CD4-positive, alpha-beta T cell treated with Interleukin-17A for 1 hour (primary cell): ENCODE results near the gene TXNDC5.
A peak's percentile ranks its signal among the peaks of the same experiment; 100 is the strongest.
"Not testable (repeated sequence)": the region's sequence is repeated elsewhere in the genome, so short reads cannot be mapped to it uniquely, and the experiment has no call there.

Experiments used
- DNase-seq: peaks from one replicate; pipeline ENCODE4 v3.0.0-alpha.2; 2020

Gene TXNDC5

GRCh38 chr6:7912736-7913517 lies 2.3 kb upstream of the TXNDC5 start:
- no peak for DNase-seq

GRCh38 chr6:7912024-7912423 lies 1.4 kb upstream of the TXNDC5 start:
- DNase-seq: no peak

- no peak for DNase-seq
Measured at GRCh38 chr6:7911345-7911725, 747 bp upstream of the TXNDC5 start.

GRCh38 chr6:7910298-7910653 lies 312 bp downstream of the TXNDC5 start:
- no peak for DNase-seq

GRCh38 chr6:7909323-7910276 lies 988 bp downstream of the TXNDC5 start:
- peak; percentile 19 for DNase-seq

- DNase-seq: no peak
Measured at GRCh38 chr6:7907159-7907558, 3.4 kb downstream of the TXNDC5 start.

GRCh38 chr6:7906741-7907140 lies 3.8 kb downstream of the TXNDC5 start:
- DNase-seq: no peak

- DNase-seq: no peak
Measured at GRCh38 chr6:7905416-7905815, 5.2 kb downstream of the TXNDC5 start.

- DNase-seq: no peak
Measured at GRCh38 chr6:7904654-7905319, 5.8 kb downstream of the TXNDC5 start.

GRCh38 chr6:7903673-7904072 lies 6.9 kb downstream of the TXNDC5 start:
- no peak for DNase-seq

GRCh38 chr6:7902867-7903266 lies 7.7 kb downstream of the TXNDC5 start:
- DNase-seq: no peak

- DNase-seq: no peak
Measured at GRCh38 chr6:7902221-7902620, 8.4 kb downstream of the TXNDC5 start.

GRCh38 chr6:7901780-7902179 lies 8.8 kb downstream of the TXNDC5 start:
- no peak for DNase-seq

- no peak for DNase-seq
Measured at GRCh38 chr6:7901056-7901455, 9.5 kb downstream of the TXNDC5 start.

- no peak for DNase-seq
Measured at GRCh38 chr6:7900621-7901020, 10.0 kb downstream of the TXNDC5 start.

- DNase-seq: no peak
Measured at GRCh38 chr6:7899889-7900213, 10.7 kb downstream of the TXNDC5 start.

GRCh38 chr6:7899101-7899888 lies 11.3 kb downstream of the TXNDC5 start:
- peak; percentile 7 for DNase-seq

- not testable (repeated sequence) for DNase-seq
Measured at GRCh38 chr6:7898193-7898586, 12.4 kb downstream of the TXNDC5 start.

- DNase-seq: no peak
Measured at GRCh38 chr6:7897461-7898192, 13.0 kb downstream of the TXNDC5 start.

GRCh38 chr6:7896465-7896987 lies 14.1 kb downstream of the TXNDC5 start:
- DNase-seq: no peak

GRCh38 chr6:7895125-7895423 lies 15.5 kb downstream of the TXNDC5 start:
- DNase-seq: no peak
